Neutrophil (primary cell): ENCODE results near the gene OCEL1.
A peak's percentile ranks its signal among the peaks of the same experiment; 100 is the strongest.

Experiments
- H3K27ac ChIP-seq: fragments of 200-600 bp; sonication (generic); 2 replicates; pipeline ENCODE4 v1.5.1; 2016; ENCODE audit warnings: mild to moderate bottlenecking, moderate library complexity
- H3K27me3 ChIP-seq: fragments of 200-600 bp; sonication (generic); 2 replicates; pipeline ENCODE4 v1.6.0; 2016; ENCODE audit warnings: mild to moderate bottlenecking
- H3K36me3 ChIP-seq: fragments of 200-600 bp; sonication (generic); 2 replicates; pipeline ENCODE4 v1.5.1; 2017
- H3K4me1 ChIP-seq, 2 experiments: fragments of 200-600 bp in 1 of 2; sonication (generic) in 1 of 2; 1 replicate in 1 of 2; 2 replicates in 1 of 2; pipeline versions ENCODE4 v1.5.1 to v1.6.1; 2013 to 2016; ENCODE audit warnings: low read depth in 1 of 2, low read length in 1 of 2, mild to moderate bottlenecking in 1 of 2, moderate library complexity in 1 of 2; ENCODE audit not compliant: control insufficient read depth in 1 of 2, insufficient read depth in 1 of 2
- H3K4me3 ChIP-seq, 2 experiments: fragments of 200-600 bp in 1 of 2; sonication (generic) in 1 of 2; 1 replicate in 1 of 2; 2 replicates in 1 of 2; pipeline ENCODE4 v1.5.1; 2013 to 2016; ENCODE audit warnings: low read depth in 1 of 2, low read length in 1 of 2, mild to moderate bottlenecking in 1 of 2, moderate library complexity in 1 of 2
- H3K9me3 ChIP-seq: fragments of 200-600 bp; sonication (generic); 2 replicates; pipeline ENCODE4 v1.5.1; 2016
- TF ChIP-seq, protein P1 (sequence below): fragments of 200-600 bp; sonication (generic); IDR thresholded peaks from 2 replicates; pipeline ENCODE4 v1.5.1; 2016; ENCODE audit warnings: antibody characterized with exemption

The OCEL1 gene

GRCh38 chr19:17226002-17226933 is at the start of gene OCEL1:
Gene OCEL1 (plus strand): TSS chr19:17226226. CDS start chr19:17226248, 22 bp downstream.
- H3K9me3 ChIP-seq = no peaks in the 10 kb centered on the region
- TF ChIP-seq, protein P1, sequence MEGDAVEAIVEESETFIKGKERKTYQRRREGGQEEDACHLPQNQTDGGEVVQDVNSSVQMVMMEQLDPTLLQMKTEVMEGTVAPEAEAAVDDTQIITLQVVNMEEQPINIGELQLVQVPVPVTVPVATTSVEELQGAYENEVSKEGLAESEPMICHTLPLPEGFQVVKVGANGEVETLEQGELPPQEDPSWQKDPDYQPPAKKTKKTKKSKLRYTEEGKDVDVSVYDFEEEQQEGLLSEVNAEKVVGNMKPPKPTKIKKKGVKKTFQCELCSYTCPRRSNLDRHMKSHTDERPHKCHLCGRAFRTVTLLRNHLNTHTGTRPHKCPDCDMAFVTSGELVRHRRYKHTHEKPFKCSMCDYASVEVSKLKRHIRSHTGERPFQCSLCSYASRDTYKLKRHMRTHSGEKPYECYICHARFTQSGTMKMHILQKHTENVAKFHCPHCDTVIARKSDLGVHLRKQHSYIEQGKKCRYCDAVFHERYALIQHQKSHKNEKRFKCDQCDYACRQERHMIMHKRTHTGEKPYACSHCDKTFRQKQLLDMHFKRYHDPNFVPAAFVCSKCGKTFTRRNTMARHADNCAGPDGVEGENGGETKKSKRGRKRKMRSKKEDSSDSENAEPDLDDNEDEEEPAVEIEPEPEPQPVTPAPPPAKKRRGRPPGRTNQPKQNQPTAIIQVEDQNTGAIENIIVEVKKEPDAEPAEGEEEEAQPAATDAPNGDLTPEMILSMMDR = peak; percentile 31
- peaks cover 18% of the 10 kb centered on the region in 2 experiments for H3K4me1 ChIP-seq
- H3K4me3 ChIP-seq = peak within 1 kb of the TSS; percentile 78 to 95
- no peaks in the 10 kb centered on the region for H3K36me3 ChIP-seq
- H3K27me3 ChIP-seq = no peaks in the 10 kb centered on the region
- peak within 1 kb of the TSS; percentile 96 for H3K27ac ChIP-seq

GRCh38 chr19:17178291-17178690 is 47.7 kb upstream of the OCEL1 start:
- no peak overlapping the region for H3K4me3 ChIP-seq
- no peaks in the 10 kb centered on the region for H3K27me3 ChIP-seq
- H3K36me3 ChIP-seq = peaks cover 100% of the 10 kb centered on the region
- H3K27ac ChIP-seq = no peak overlapping the region
- H3K4me1 ChIP-seq = peaks cover 9% of the 10 kb centered on the region in 2 experiments
- no peaks in the 10 kb centered on the region for H3K9me3 ChIP-seq
- TF ChIP-seq, protein P1 = no peak

GRCh38 chr19:17180997-17181702 is 44.9 kb upstream of the OCEL1 start:
- H3K9me3 ChIP-seq = no peaks in the 10 kb centered on the region

DNA sequence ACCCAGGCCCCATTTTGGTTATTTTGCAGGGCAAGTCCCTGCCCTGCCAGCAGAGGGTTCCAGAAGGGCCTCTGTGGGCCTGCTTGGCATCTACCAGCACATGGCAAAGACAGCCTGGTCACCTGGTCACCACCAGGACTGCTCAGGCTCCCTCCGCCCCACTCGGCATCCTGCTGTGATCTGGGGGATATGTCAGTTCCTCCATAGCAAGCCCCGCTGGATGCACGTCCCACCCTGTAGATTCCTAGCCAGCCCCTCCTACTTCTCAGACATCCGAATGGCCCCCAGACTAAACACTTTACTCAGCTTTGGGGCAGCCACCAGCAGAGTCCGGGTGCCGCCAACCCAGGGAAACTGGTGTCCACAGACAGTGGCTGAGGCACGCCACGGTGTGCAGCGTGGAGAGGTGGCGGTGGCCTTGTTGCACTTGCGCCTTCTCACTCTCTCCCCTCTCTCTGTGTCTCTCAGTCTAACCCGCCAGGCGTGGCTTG is 42.7 kb upstream of the OCEL1 start:
- Histone ChIP-seq H3K27ac (peak overlapping the region; percentile 86), H3K4me3 (peak overlapping the region; percentile 4 to 36), H3K4me1 (peaks cover 24 to 25% of the 10 kb centered on the region in 2 experiments), H3K36me3 (peaks cover 99% of the 10 kb centered on the region), H3K9me3 (no peaks in the 10 kb centered on the region), H3K27me3 (no peaks in the 10 kb centered on the region)
- TF ChIP-seq, protein P1 = no peak

More at GRCh38 chr19:17180997-17181702, 44.9 kb upstream of the OCEL1 start:
- Histone ChIP-seq H3K4me3 (no peak overlapping the region), H3K27ac (no peak overlapping the region), H3K27me3 (no peaks in the 10 kb centered on the region), H3K36me3 (peaks cover 99% of the 10 kb centered on the region), H3K4me1 (peaks cover 24 to 25% of the 10 kb centered on the region in 2 experiments)
- TF ChIP-seq, protein P1 = no peak

GRCh38 chr19:17183858-17184321 is 42.1 kb upstream of the OCEL1 start:
- peaks cover 99% of the 10 kb centered on the region for H3K36me3 ChIP-seq
- TF ChIP-seq, protein P1 = no peak
- peak overlapping the region; percentile 4 to 36 for H3K4me3 ChIP-seq
- no peaks in the 10 kb centered on the region for H3K9me3 ChIP-seq
- H3K27ac ChIP-seq = peak overlapping the region; percentile 86
- H3K27me3 ChIP-seq = no peaks in the 10 kb centered on the region
- H3K4me1 ChIP-seq = peaks cover 24 to 25% of the 10 kb centered on the region in 2 experiments
